Measurements from ENCODE around the gene TMEM126B. TPM values are rescaled to one million over a fixed set of nuclear protein-coding genes. Genes with fewer than 3 reads are reported as not detected.

TMEM126B gene
- polyA plus RNA-seq, 1 experiment: 21.6 TPM

- POLR2A ChIA-PET: no interaction called here
Measured at GRCh38 chr11:85685820-85686459, 57.5 kb downstream of the TMEM126B start, which contains the start of gene CCDC89. Gene CCDC89 (minus strand): TSS chr11:85686195. CDS start chr11:85686130, 65 bp downstream.

More at GRCh38 chr11:85685820-85686459, 57.5 kb downstream of the TMEM126B start, which contains the start of gene CCDC89:
- H3K27me3 ChIP-seq (ENCODE audit: control insufficient read depth, insufficient read depth, low read length): no peaks in the 10 kb centered on the region
- CTCF ChIA-PET: interaction anchor here (0.9 to 1.8 kb wide), 5 partner anchors 11 to 169 kb away, joined by 3 to 6 read pairs (median 3); partner anchors contain the start of gene CCDC83
- no peak for TF ChIP-seq CTCF (IDR thresholded peaks at IDR 0.05; ENCODE audit: insufficient read depth, low read depth, low read length)
- DNase-seq (ENCODE audit: low read depth): peak; percentile 68
- no peaks in the 10 kb centered on the region for H3K36me3 ChIP-seq (ENCODE audit: control insufficient read depth, insufficient read depth, low read length)
- peak within 1 kb of the TSS; percentile 12 for H3K4me3 ChIP-seq (ENCODE audit: low read depth, low read length)

Other genes starting within 250 kb of the TMEM126B start
- 0.28 and 0.31 TPM in 2 replicates for gene DLG2, start 1.2 kb upstream of the TMEM126B start, polyA plus RNA-seq (2011; rRNA removed)
- 27.7 and 57.5 TPM in 2 replicates for gene TMEM126A, start 19.4 kb downstream of the TMEM126B start, polyA plus RNA-seq (2011; rRNA removed)
- 15.4 and 18.8 TPM in 2 replicates for gene CREBZF, start 36.5 kb downstream of the TMEM126B start, polyA plus RNA-seq (2011; rRNA removed)
- 0.85 and 1.1 TPM in 2 replicates for gene CCDC89, start 57.6 kb downstream of the TMEM126B start, polyA plus RNA-seq (2011; rRNA removed)
- 43.5 and 70.9 TPM in 2 replicates for gene SYTL2, start 182.5 kb downstream of the TMEM126B start, polyA plus RNA-seq (2011; rRNA removed)
- not detected in 2 replicates for gene CCDC83, start 226.8 kb downstream of the TMEM126B start, polyA plus RNA-seq (2011; rRNA removed)

Data from BJ (cell line).